PC-3 (cell line): Measurements from ENCODE around the gene DNM3.

Source experiments
- EZH2 ChIP-seq: fragments of 300-600 bp; sonication (generic); IDR thresholded peaks from one replicate; pipeline ENCODE4 v1.6.1; 2017; ENCODE audit warnings: antibody characterized with exemption, mild to moderate bottlenecking, low read length; ENCODE audit not compliant: unreplicated experiment
- TF ChIP-seq, protein P1 (sequence below): fragments of 300-600 bp; sonication (generic); conservative IDR thresholded peaks from 2 replicates; pipeline ENCODE4 v1.5.1; 2017; ENCODE audit warnings: antibody characterized with exemption, low read depth, mild to moderate bottlenecking, low read length

DNA sequence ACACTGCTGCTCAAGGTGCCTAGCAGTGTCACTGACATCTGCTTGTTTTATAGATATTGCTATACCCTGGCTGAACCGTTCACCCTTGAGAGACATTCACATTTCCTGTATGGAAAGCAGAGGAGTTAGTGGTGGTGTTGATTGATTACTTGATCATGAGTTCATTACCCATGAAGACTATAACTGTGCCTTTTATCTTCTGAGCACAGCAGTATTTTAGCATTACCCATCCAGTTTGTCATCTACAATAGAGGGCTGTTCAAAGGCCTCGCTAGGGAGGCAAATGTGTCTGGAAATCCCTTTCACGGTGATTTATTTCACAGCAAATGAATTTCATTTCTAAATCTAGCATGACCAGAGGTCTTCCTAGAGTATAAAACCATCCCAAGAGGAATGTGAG, 160.0 kb downstream of the DNM3 start:
- TF ChIP-seq, protein P1, sequence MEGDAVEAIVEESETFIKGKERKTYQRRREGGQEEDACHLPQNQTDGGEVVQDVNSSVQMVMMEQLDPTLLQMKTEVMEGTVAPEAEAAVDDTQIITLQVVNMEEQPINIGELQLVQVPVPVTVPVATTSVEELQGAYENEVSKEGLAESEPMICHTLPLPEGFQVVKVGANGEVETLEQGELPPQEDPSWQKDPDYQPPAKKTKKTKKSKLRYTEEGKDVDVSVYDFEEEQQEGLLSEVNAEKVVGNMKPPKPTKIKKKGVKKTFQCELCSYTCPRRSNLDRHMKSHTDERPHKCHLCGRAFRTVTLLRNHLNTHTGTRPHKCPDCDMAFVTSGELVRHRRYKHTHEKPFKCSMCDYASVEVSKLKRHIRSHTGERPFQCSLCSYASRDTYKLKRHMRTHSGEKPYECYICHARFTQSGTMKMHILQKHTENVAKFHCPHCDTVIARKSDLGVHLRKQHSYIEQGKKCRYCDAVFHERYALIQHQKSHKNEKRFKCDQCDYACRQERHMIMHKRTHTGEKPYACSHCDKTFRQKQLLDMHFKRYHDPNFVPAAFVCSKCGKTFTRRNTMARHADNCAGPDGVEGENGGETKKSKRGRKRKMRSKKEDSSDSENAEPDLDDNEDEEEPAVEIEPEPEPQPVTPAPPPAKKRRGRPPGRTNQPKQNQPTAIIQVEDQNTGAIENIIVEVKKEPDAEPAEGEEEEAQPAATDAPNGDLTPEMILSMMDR, result no peak
- no peak for TF ChIP-seq EZH2
